ENCODE measurements around the gene NXPH4. TPM values are rescaled to one million over a fixed set of nuclear protein-coding genes. Genes with fewer than 3 reads are reported as not detected.
A peak's percentile ranks its signal among the peaks of the same experiment; 100 is the strongest.

Gene NXPH4
- total RNA-seq, 1 experiment from 2014 or later, result 20.0 TPM

DNA sequence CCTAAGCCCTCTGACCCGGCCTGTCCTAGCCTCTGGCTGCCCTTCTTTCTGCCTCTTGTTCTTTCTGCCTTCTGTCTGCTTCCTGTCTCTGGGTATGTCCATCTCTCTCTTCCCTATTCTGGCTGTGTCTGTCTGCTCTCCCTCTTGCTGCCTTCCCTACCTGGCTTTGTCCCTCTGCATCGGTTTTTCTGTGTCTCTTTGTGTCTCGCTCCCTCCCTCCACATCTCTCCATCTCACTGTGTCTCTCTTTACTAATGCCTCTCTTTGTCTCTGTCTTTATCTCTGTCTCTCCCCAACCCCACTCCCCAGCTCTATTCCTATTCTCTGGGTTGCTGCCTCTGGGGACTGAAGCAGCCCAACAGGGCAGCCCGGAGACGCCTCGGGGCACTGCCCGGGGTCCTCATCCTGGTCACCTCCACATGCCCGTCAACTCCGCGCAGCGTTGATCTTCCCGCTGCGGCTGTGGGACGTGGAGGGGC lies 23.0 kb downstream of the NXPH4 start:
- Histone ChIP-seq H3K36me3 (ENCODE audit: control insufficient read depth in 1 of 2, insufficient read depth in 2 of 2, low read length in 2 of 2) (no peaks in the 10 kb centered on the region), H3K27me3 (ENCODE audit: insufficient read depth, low read length) (peaks cover 4% of the 10 kb centered on the region; the same call in 1 of the 2 replicates), H2AFZ (ENCODE audit: low read depth, low read length, poor library complexity, severe bottlenecking) (no peak overlapping the region), H3K79me2 (ENCODE audit: insufficient read depth, low read length) (no peaks in the 10 kb centered on the region), H4K20me1 (ENCODE audit: insufficient read depth) (no peaks in the 10 kb centered on the region), H3K4me1 (ENCODE audit: control insufficient read depth in 1 of 2, insufficient read depth in 2 of 2, low read length in 2 of 2) (peaks cover 29 to 48% of the 10 kb centered on the region in 2 experiments), H3K27ac (ENCODE audit: low read depth, low read length) (peak overlapping the region; percentile 34; the same call in 1 of the 2 replicates), H3K4me3 (replicated peaks in 1 of 2; ENCODE audit: low read depth in 1 of 2, low read length in 2 of 2) (peak overlapping the region; percentile 47 to 55), H3K4me2 (ENCODE audit: low read length) (peak overlapping the region; percentile 77), H3K9me3 (ENCODE audit: control insufficient read depth in 1 of 2, insufficient read depth in 1 of 2, low read depth in 1 of 2, low read length in 2 of 2) (no peaks in the 10 kb centered on the region), H3K9me2 (ENCODE audit: insufficient read depth) (no peaks in the 10 kb centered on the region), H3K9ac (ENCODE audit: low read length) (peak overlapping the region; percentile 41)
- TSS peak; percentile 49 for BruUV-seq (replicated peaks)
- TF ChIP-seq SIN3A (IDR thresholded peaks at IDR 0.05; ENCODE audit: low read depth) (no peak), POLR2A (IDR thresholded peaks at IDR 0.05; ENCODE audit: borderline replicate concordance, extremely low read depth, insufficient read depth, insufficient read length) (no peak), FOSL1 (IDR thresholded peaks at IDR 0.05; ENCODE audit: low read depth) (no peak), POLR2AphosphoS5 (IDR thresholded peaks at IDR 0.05; ENCODE audit: low read depth, low read length) (no peak), YY1 (IDR thresholded peaks at IDR 0.05; ENCODE audit: extremely low read depth, insufficient replicate concordance, low read depth, low read length) (no peak), SP1 (IDR thresholded peaks at IDR 0.05; ENCODE audit: low read depth) (no peak), RAD21 (IDR thresholded peaks at IDR 0.05; ENCODE audit: low read depth) (no peak), SRF (IDR thresholded peaks at IDR 0.05; ENCODE audit: low read depth) (no peak), CBX3 (IDR thresholded peaks at IDR 0.05; ENCODE audit: low read depth) (no peak), EZH2 (IDR thresholded peaks at IDR 0.05) (no peak), ZNF274 (IDR thresholded peaks at IDR 0.05; ENCODE audit: low read depth, low read length) (no peak), ZFX (IDR thresholded peaks at IDR 0.05) (no peak), EZH2phosphoT487 (IDR thresholded peaks at IDR 0.05; ENCODE audit: borderline replicate concordance) (no peak), ELF1 (IDR thresholded peaks at IDR 0.05; ENCODE audit: borderline replicate concordance, low read depth) (no peak)
- TF ChIP-seq, protein P1, sequence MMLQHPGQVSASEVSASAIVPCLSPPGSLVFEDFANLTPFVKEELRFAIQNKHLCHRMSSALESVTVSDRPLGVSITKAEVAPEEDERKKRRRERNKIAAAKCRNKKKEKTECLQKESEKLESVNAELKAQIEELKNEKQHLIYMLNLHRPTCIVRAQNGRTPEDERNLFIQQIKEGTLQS (IDR thresholded peaks at IDR 0.05), result no peak
- TF ChIP-seq, protein P2, sequence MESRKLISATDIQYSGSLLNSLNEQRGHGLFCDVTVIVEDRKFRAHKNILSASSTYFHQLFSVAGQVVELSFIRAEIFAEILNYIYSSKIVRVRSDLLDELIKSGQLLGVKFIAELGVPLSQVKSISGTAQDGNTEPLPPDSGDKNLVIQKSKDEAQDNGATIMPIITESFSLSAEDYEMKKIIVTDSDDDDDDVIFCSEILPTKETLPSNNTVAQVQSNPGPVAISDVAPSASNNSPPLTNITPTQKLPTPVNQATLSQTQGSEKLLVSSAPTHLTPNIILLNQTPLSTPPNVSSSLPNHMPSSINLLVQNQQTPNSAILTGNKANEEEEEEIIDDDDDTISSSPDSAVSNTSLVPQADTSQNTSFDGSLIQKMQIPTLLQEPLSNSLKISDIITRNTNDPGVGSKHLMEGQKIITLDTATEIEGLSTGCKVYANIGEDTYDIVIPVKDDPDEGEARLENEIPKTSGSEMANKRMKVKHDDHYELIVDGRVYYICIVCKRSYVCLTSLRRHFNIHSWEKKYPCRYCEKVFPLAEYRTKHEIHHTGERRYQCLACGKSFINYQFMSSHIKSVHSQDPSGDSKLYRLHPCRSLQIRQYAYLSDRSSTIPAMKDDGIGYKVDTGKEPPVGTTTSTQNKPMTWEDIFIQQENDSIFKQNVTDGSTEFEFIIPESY (IDR thresholded peaks at IDR 0.05; ENCODE audit: extremely low read depth, insufficient replicate concordance, low read length), result no peak
- TF ChIP-seq, protein P3, sequence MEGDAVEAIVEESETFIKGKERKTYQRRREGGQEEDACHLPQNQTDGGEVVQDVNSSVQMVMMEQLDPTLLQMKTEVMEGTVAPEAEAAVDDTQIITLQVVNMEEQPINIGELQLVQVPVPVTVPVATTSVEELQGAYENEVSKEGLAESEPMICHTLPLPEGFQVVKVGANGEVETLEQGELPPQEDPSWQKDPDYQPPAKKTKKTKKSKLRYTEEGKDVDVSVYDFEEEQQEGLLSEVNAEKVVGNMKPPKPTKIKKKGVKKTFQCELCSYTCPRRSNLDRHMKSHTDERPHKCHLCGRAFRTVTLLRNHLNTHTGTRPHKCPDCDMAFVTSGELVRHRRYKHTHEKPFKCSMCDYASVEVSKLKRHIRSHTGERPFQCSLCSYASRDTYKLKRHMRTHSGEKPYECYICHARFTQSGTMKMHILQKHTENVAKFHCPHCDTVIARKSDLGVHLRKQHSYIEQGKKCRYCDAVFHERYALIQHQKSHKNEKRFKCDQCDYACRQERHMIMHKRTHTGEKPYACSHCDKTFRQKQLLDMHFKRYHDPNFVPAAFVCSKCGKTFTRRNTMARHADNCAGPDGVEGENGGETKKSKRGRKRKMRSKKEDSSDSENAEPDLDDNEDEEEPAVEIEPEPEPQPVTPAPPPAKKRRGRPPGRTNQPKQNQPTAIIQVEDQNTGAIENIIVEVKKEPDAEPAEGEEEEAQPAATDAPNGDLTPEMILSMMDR (IDR thresholded peaks at IDR 0.05 in 2 of 3, conservative IDR thresholded peaks at IDR 0.05 in 1 of 3; ENCODE audit: borderline replicate concordance in 1 of 3, insufficient read depth in 1 of 3, low read depth in 2 of 3, low read length in 2 of 3), result no peak
- TF ChIP-seq, protein P4, sequence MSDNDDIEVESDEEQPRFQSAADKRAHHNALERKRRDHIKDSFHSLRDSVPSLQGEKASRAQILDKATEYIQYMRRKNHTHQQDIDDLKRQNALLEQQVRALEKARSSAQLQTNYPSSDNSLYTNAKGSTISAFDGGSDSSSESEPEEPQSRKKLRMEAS (IDR thresholded peaks at IDR 0.05), result no peak
- ChIA-PET CTCF (interaction anchor here (1.0 to 3.3 kb wide), 6 partner anchors 10 to 216 kb away, joined by 3 to 38 read pairs (median 7); partner anchors contain the start of genes INHBE and SHMT2), RAD21 (ENCODE audit: low non-redundant PET in 1 of 2, low total read pairs in 2 of 2, uncharacterized antibody in 2 of 2, unreplicated experiment in 2 of 2) (interaction anchor here in 1 of 2 experiments (0.8 kb wide), 1 partner anchor 26 kb away, joined by 4 read pairs; no protein-coding TSS in a partner anchor), POLR2A (interaction anchor here (3.5 kb wide), 1 partner anchor 10 kb away, joined by 16 read pairs; the partner anchor contains the start of gene SHMT2)
- no peak for ATAC-seq
- intact Hi-C loops (cut with micrococcal nuclease), result loop anchor here (1.0 to 10.0 kb wide), 2 partner anchors 26 to 115 kb away; partner anchors contain the start of gene LRP1
- no peak for DNase-seq (ENCODE audit: low read depth, low spot score)

All from HCT116 (cell line).